Tibial artery (tissue), 4 donors: ENCODE results near the gene GLDC.
"Not testable (repeated sequence)": the region's sequence is repeated elsewhere in the genome, so short reads cannot be mapped to it uniquely, and the experiment has no call there.

Experiments used
- DNase-seq, 2 donors: peaks; one replicate each; pipeline ENCODE4 v3.0.0-alpha.2; 2019
- H3K27ac ChIP-seq, 2 donors: fragments of 200-600 bp; sonication (generic) in 1 of 2; 1 replicate in 1 of 2; 2 replicates in 1 of 2; pipeline ENCODE4 v1.5.1; 2018 to 2019; ENCODE audit warnings: mild to moderate bottlenecking in 1 of 2
- H3K27me3 ChIP-seq, 2 donors: fragments of 200-600 bp; sonication (generic) in 1 of 2; one replicate each; pipeline versions ENCODE4 v1.5.1 to v1.6.0; 2016 to 2019
- H3K36me3 ChIP-seq, 3 donors: fragments of 200-600 bp; sonication (generic) in 2 of 3; one replicate each; pipeline ENCODE4 v1.5.1; 2016 to 2019; ENCODE audit warnings: mild to moderate bottlenecking in 2 of 3
- H3K4me1 ChIP-seq, 4 donors: fragments of 200-600 bp; sonication (generic) in 2 of 4; 1 replicate in 3 of 4; 2 replicates in 1 of 4; pipeline ENCODE4 v1.5.1; 2016 to 2019
- H3K4me3 ChIP-seq, 2 donors: fragments of 200-600 bp; sonication (generic) in 1 of 2; 1 replicate in 1 of 2; 2 replicates in 1 of 2; pipeline ENCODE4 v1.5.1; 2018 to 2019; ENCODE audit warnings: mild to moderate bottlenecking in 2 of 2
- H3K9me3 ChIP-seq, 3 donors: fragments of 200-600 bp; sonication (generic) in 1 of 3; one replicate each; pipeline ENCODE4 v1.5.1; 2016 to 2019
- CTCF ChIP-seq, 2 experiments: fragments of 200-600 bp in 1 of 2; fragments of 450-650 bp in 1 of 2; IDR thresholded peaks; one replicate each; pipeline ENCODE4 v1.5.1; 2017 to 2019; ENCODE audit warnings: antibody characterized with exemption in 2 of 2, mild to moderate bottlenecking in 1 of 2, moderate library complexity in 1 of 2
- intact Hi-C: fragments of 100-400 bp; cut with DNase I; formaldehyde crosslinking; loops from one replicate; pipeline ENCODE4 v1.15.0; 2023; ENCODE audit warnings: low total_unique reads

GLDC gene

GRCh38 chr9:6631207-6631512 lies 14.4 kb downstream of the GLDC start:
- no peaks in the 10 kb centered on the region for H3K9me3 ChIP-seq
- no peaks in the 10 kb centered on the region for H3K27me3 ChIP-seq
- H3K27ac ChIP-seq, result no peak overlapping the region
- intact Hi-C loops, result no loop called here
- H3K36me3 ChIP-seq, result no peaks in the 10 kb centered on the region
- TF ChIP-seq CTCF (IDR thresholded peaks at IDR 0.05), result no peak
- DNase-seq, result no peak
- H3K4me1 ChIP-seq, result no peaks in the 10 kb centered on the region
- no peak overlapping the region for H3K4me3 ChIP-seq

- no peaks in the 10 kb centered on the region for H3K4me1 ChIP-seq
- no peak overlapping the region for H3K4me3 ChIP-seq
- no peaks in the 10 kb centered on the region for H3K27me3 ChIP-seq
- no peaks in the 10 kb centered on the region for H3K9me3 ChIP-seq
- no peaks in the 10 kb centered on the region for H3K36me3 ChIP-seq
- no peak overlapping the region for H3K27ac ChIP-seq
- no peak for TF ChIP-seq CTCF (IDR thresholded peaks at IDR 0.05)
- intact Hi-C loops, result no loop called here
- no peak for DNase-seq
Measured at GRCh38 chr9:6630502-6631206, 14.9 kb downstream of the GLDC start.

- Histone ChIP-seq H3K27me3 (peaks cover 0 to 8% of the 10 kb centered on the region in 2 donors), H3K9me3 (no peaks in the 10 kb centered on the region), H3K27ac (no peak overlapping the region), H3K4me1 (no peaks in the 10 kb centered on the region), H3K36me3 (no peaks in the 10 kb centered on the region), H3K4me3 (no peak overlapping the region)
- DNase-seq, result no peak
- TF ChIP-seq CTCF (IDR thresholded peaks at IDR 0.05), result no peak
- intact Hi-C loops, result no loop called here
Measured at GRCh38 chr9:6628704-6629103, 16.8 kb downstream of the GLDC start.

GRCh38 chr9:6625363-6625762 lies 20.2 kb downstream of the GLDC start:
- Histone ChIP-seq H3K36me3 (no peaks in the 10 kb centered on the region), H3K9me3 (no peaks in the 10 kb centered on the region), H3K4me1 (no peaks in the 10 kb centered on the region), H3K27me3 (peaks cover 0 to 8% of the 10 kb centered on the region in 2 donors), H3K4me3 (no peak overlapping the region), H3K27ac (no peak overlapping the region)
- DNase-seq, result no peak
- TF ChIP-seq CTCF (IDR thresholded peaks at IDR 0.05), result no peak
- intact Hi-C loops, result no loop called here

- H3K4me3 ChIP-seq, DNase-seq, H3K4me1 ChIP-seq, H3K9me3 ChIP-seq, H3K27ac ChIP-seq, H3K27me3 ChIP-seq, H3K36me3 ChIP-seq, intact Hi-C loops: not testable (repeated sequence)
Measured at GRCh38 chr9:6622784-6623183, 22.7 kb downstream of the GLDC start.

- H3K27ac ChIP-seq, result no peak overlapping the region
- DNase-seq, result no peak
- H3K9me3 ChIP-seq, result no peaks in the 10 kb centered on the region
- no peak overlapping the region for H3K4me3 ChIP-seq
- no peaks in the 10 kb centered on the region for H3K4me1 ChIP-seq
- no peak for TF ChIP-seq CTCF (IDR thresholded peaks at IDR 0.05)
- intact Hi-C loops, result no loop called here
- peaks cover 0 to 8% of the 10 kb centered on the region in 2 donors for H3K27me3 ChIP-seq
- no peaks in the 10 kb centered on the region for H3K36me3 ChIP-seq
Measured at GRCh38 chr9:6620796-6621195, 24.7 kb downstream of the GLDC start.
